GM19455 (cell line): ENCODE measurements around the gene RCAN3.
"Not testable (repeated sequence)": the region's sequence is repeated elsewhere in the genome, so short reads cannot be mapped to it uniquely, and the experiment has no call there.

Experiments
- ATAC-seq: cut with Tn5 transposase; IDR thresholded peaks from one replicate; pipeline ENCODE4 v1.9.1; 2021; ENCODE audit not compliant: unreplicated experiment

RCAN3 gene

GRCh38 chr1:24548070-24548469 is 45.4 kb downstream of the RCAN3 start:
- no peak for ATAC-seq

- ATAC-seq: not testable (repeated sequence)
Observed at GRCh38 chr1:24549210-24549609, 46.6 kb downstream of the RCAN3 start.

GRCh38 chr1:24551290-24551959 is 48.8 kb downstream of the RCAN3 start:
- ATAC-seq: no peak

- no peak for ATAC-seq
Observed at GRCh38 chr1:24551960-24552571, 49.4 kb downstream of the RCAN3 start.

- ATAC-seq: no peak
Observed at GRCh38 chr1:24553931-24554330, 51.3 kb downstream of the RCAN3 start.

GRCh38 chr1:24554714-24555113 is 52.1 kb downstream of the RCAN3 start:
- ATAC-seq: no peak

GRCh38 chr1:24555591-24556413 is 53.2 kb downstream of the RCAN3 start, which contains the start of gene NCMAP:
Gene NCMAP (plus strand): TSS chr1:24556087. CDS start chr1:24595431, 39,344 bp downstream.
- ATAC-seq: no peak

GRCh38 chr1:24556414-24556795 is 53.8 kb downstream of the RCAN3 start:
- no peak for ATAC-seq

GRCh38 chr1:24557220-24557619 is 54.6 kb downstream of the RCAN3 start:
- ATAC-seq: no peak

- no peak for ATAC-seq
Observed at GRCh38 chr1:24557711-24558131, 55.1 kb downstream of the RCAN3 start.

- no peak for ATAC-seq
Observed at GRCh38 chr1:24558455-24558854, 55.8 kb downstream of the RCAN3 start.

- ATAC-seq: no peak
Observed at GRCh38 chr1:24558902-24559791, 56.5 kb downstream of the RCAN3 start.

- no peak for ATAC-seq
Observed at GRCh38 chr1:24560361-24560760, 57.7 kb downstream of the RCAN3 start.

- no peak for ATAC-seq
Observed at GRCh38 chr1:24562625-24563024, 60.0 kb downstream of the RCAN3 start.

GRCh38 chr1:24564695-24565094 is 62.1 kb downstream of the RCAN3 start:
- ATAC-seq: no peak

GRCh38 chr1:24566236-24566867 is 63.7 kb downstream of the RCAN3 start:
- ATAC-seq: no peak

- ATAC-seq: no peak
Observed at GRCh38 chr1:24567792-24568388, 65.3 kb downstream of the RCAN3 start.

- no peak for ATAC-seq
Observed at GRCh38 chr1:24568475-24568874, 65.8 kb downstream of the RCAN3 start.

GRCh38 chr1:24570265-24571125 is 67.9 kb downstream of the RCAN3 start:
- no peak for ATAC-seq
